Natural killer cell (primary cell): ENCODE results near the gene KRTAP10-11. TPM values are rescaled to one million over a fixed set of nuclear protein-coding genes. Genes with fewer than 3 reads are reported as not detected.

Experiments used
- ATAC-seq, 3 donors: fragments of 150-1000 bp in 2 of 3; fragments of 200-7000 bp in 1 of 3; cut with Tn5 transposase; 1 replicate in 1 of 3; 2 replicates in 2 of 3; pipeline ENCODE4 v1.10.0; 2021; ENCODE audit warnings: mild to moderate bottlenecking in 2 of 3, moderate library complexity in 2 of 3
- DNase-seq, 2 donors: peaks; one replicate each; pipeline versions ENCODE4 v3.0.0 to v3.0.0-alpha.2; 2013 to 2021; ENCODE audit warnings: mixed read lengths in 1 of 2
- H3K27ac ChIP-seq: one replicate; pipeline ENCODE4 v1.5.1; 2013; ENCODE audit warnings: mild to moderate bottlenecking, low read length
- H3K27me3 ChIP-seq: one replicate; pipeline ENCODE4 v1.6.1; 2013; ENCODE audit warnings: low read length; ENCODE audit not compliant: control insufficient read depth, insufficient read depth
- H3K36me3 ChIP-seq: one replicate; pipeline ENCODE4 v1.6.1; 2013; ENCODE audit warnings: low read length; ENCODE audit not compliant: control insufficient read depth, insufficient read depth
- H3K4me1 ChIP-seq: one replicate; pipeline ENCODE4 v1.6.1; 2013; ENCODE audit warnings: low read length; ENCODE audit not compliant: control insufficient read depth, insufficient read depth
- H3K4me3 ChIP-seq: one replicate; pipeline ENCODE4 v1.5.1; 2013; ENCODE audit warnings: low read length
- H3K9me3 ChIP-seq: one replicate; pipeline ENCODE4 v1.6.1; 2013; ENCODE audit warnings: low read length; ENCODE audit not compliant: control insufficient read depth, insufficient read depth
- H3K27ac Mint-ChIP-seq, 2 donors: one replicate each; pipeline ENCODE4 v1.8.0; 2022; ENCODE audit warnings: mild to moderate bottlenecking in 2 of 2, mixed read lengths in 2 of 2, moderate library complexity in 1 of 2
- H3K27me3 Mint-ChIP-seq, 2 donors: one replicate each; pipeline ENCODE4 v1.8.0; 2022; ENCODE audit warnings: low read depth in 2 of 2, mixed read lengths in 2 of 2
- H3K36me3 Mint-ChIP-seq: one replicate; pipeline ENCODE4 v1.8.0; 2022; ENCODE audit warnings: mixed read lengths
- H3K4me1 Mint-ChIP-seq, 2 donors: one replicate each; pipeline ENCODE4 v1.8.0; 2022; ENCODE audit warnings: mixed read lengths in 2 of 2
- H3K4me3 Mint-ChIP-seq: one replicate; pipeline ENCODE4 v1.8.0; 2022; ENCODE audit warnings: mild to moderate bottlenecking, moderate library complexity, mixed read lengths
- H3K9me3 Mint-ChIP-seq, 2 donors: one replicate each; pipeline ENCODE4 v1.8.0; 2022; ENCODE audit warnings: mixed read lengths in 2 of 2
- CTCF ChIP-seq: fragments of 200-600 bp; IDR thresholded peaks from one replicate; pipeline ENCODE4 v1.8.0; 2022; ENCODE audit warnings: antibody characterized with exemption
- WGBS: methylation state at CpG from one replicate; pipeline ENCODE4 v1.1.7; 2013; ENCODE audit warnings: missing lambda C conversion rate; ENCODE audit not compliant: insufficient coverage; 5-methylcytosine and 5-hydroxymethylcytosine counted together
- intact Hi-C: fragments of 100-400 bp; cut with micrococcal nuclease; formaldehyde crosslinking; loops from one replicate; pipeline ENCODE4 v1.14.2; 2022
- total RNA-seq, 4 donors: library from RNA; stranded (reverse); fragments of 120-200 nt in 1 of 4; gene quantifications; one replicate each; pipeline versions ENCODE4 v1.2.3 to v1.2.4, GENCODE V29; 2013 to 2022

KRTAP10-11 gene
- total RNA-seq, 3 donors from 2014 or later (not counting 1 experiment from before 2014, with no cell fraction given), result not detected

- peaks cover 15% of the 10 kb centered on the region for H3K36me3 Mint-ChIP-seq
- DNase-seq (no peak), ATAC-seq (no peak)
- intact Hi-C loops, result no loop called here
- H3K4me1 Mint-ChIP-seq, result peaks cover 10 to 27% of the 10 kb centered on the region in 2 donors
- peaks cover 2 to 14% of the 10 kb centered on the region in 2 donors for H3K9me3 Mint-ChIP-seq
- H3K27ac Mint-ChIP-seq, result no peak overlapping the region
- H3K27me3 Mint-ChIP-seq, result peaks cover 8 to 13% of the 10 kb centered on the region in 2 donors
- Histone ChIP-seq H3K27me3 (no peaks in the 10 kb centered on the region), H3K27ac (no peak overlapping the region), H3K9me3 (peaks cover 27% of the 10 kb centered on the region), H3K36me3 (no peaks in the 10 kb centered on the region), H3K4me3 (no peak overlapping the region), H3K4me1 (peaks cover 23% of the 10 kb centered on the region)
- no peak overlapping the region for H3K4me3 Mint-ChIP-seq
- no peak for TF ChIP-seq CTCF
- WGBS, result 92% methylated on average over 26 of the region's 26 CpGs
These were observed 32.6 kb upstream of the KRTAP10-11 start for GRCh38 chr21:44613386-44614155.

- whole genome bisulfite sequencing, result 85% methylated on average over 20 of the region's 20 CpGs
- peaks cover 27% of the 10 kb centered on the region for H3K9me3 ChIP-seq
- peaks cover 5 to 6% of the 10 kb centered on the region in 2 donors for H3K27me3 Mint-ChIP-seq
- intact Hi-C loops, result no loop called here
- H3K27ac Mint-ChIP-seq, result no peak overlapping the region
- H3K4me3 ChIP-seq, result no peak overlapping the region
- ATAC-seq (no peak), DNase-seq (no peak)
- H3K4me3 Mint-ChIP-seq, result no peak overlapping the region
- peaks cover 0 to 14% of the 10 kb centered on the region in 2 donors for H3K9me3 Mint-ChIP-seq
- TF ChIP-seq CTCF, result no peak
- peaks cover 16 to 33% of the 10 kb centered on the region in 2 donors for H3K4me1 Mint-ChIP-seq
- peaks cover 29% of the 10 kb centered on the region for H3K4me1 ChIP-seq
- H3K36me3 Mint-ChIP-seq, result peaks cover 13% of the 10 kb centered on the region
- no peak overlapping the region for H3K27ac ChIP-seq
- H3K36me3 ChIP-seq, result no peaks in the 10 kb centered on the region
- no peaks in the 10 kb centered on the region for H3K27me3 ChIP-seq
These were observed 32.0 kb upstream of the KRTAP10-11 start for GRCh38 chr21:44614161-44614631.

GRCh38 chr21:44614961-44615391, 31.2 kb upstream of the KRTAP10-11 start:
- Histone ChIP-seq H3K4me3 (no peak overlapping the region), H3K36me3 (no peaks in the 10 kb centered on the region), H3K27me3 (no peaks in the 10 kb centered on the region), H3K27ac (no peak overlapping the region), H3K9me3 (peaks cover 23% of the 10 kb centered on the region), H3K4me1 (peaks cover 31% of the 10 kb centered on the region)
- no peak for ATAC-seq
- no peak overlapping the region for H3K27ac Mint-ChIP-seq
- no peak for DNase-seq
- H3K4me1 Mint-ChIP-seq, result peaks cover 24 to 41% of the 10 kb centered on the region in 2 donors
- intact Hi-C loops, result no loop called here
- WGBS, result 95% methylated on average over 28 of the region's 28 CpGs
- no peak for TF ChIP-seq CTCF
- H3K9me3 Mint-ChIP-seq, result peaks cover 2 to 15% of the 10 kb centered on the region in 2 donors
- no peak overlapping the region for H3K4me3 Mint-ChIP-seq
- peaks cover 0 to 2% of the 10 kb centered on the region in 2 donors for H3K27me3 Mint-ChIP-seq
- peaks cover 13% of the 10 kb centered on the region for H3K36me3 Mint-ChIP-seq
